C1 segment of cervical spinal cord (tissue), 14 donors: ENCODE data around the gene PAFAH1B1.
"Not testable (repeated sequence)": the region's sequence is repeated elsewhere in the genome, so short reads cannot be mapped to it uniquely, and the experiment has no call there.

ENCODE experiments used
- DNase-seq, 14 donors: peaks; one replicate each; lab custom pipeline; 2025; lab: John Stamatoyannopoulos, UW

The PAFAH1B1 gene

DNA sequence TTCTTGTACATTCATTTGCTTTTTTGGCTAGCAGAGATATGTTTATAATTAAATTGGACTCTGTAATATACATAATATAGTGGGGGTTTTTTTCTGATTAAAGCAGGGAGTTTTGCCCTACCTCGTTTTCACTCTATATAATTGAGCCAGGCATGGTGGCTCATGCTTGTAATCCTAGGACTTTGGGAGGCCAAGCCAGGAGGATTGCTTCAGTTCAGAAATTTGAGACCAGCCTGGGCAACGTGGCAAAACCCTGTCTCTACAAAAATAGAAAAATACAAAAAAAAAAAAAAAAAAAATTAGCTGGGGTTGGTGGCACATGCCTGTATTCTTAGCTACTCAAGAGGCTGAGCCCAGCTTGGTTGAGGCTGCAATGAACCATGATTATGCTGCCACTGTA is 42.2 kb downstream of the PAFAH1B1 start:
- DNase-seq = no peak

DNA sequence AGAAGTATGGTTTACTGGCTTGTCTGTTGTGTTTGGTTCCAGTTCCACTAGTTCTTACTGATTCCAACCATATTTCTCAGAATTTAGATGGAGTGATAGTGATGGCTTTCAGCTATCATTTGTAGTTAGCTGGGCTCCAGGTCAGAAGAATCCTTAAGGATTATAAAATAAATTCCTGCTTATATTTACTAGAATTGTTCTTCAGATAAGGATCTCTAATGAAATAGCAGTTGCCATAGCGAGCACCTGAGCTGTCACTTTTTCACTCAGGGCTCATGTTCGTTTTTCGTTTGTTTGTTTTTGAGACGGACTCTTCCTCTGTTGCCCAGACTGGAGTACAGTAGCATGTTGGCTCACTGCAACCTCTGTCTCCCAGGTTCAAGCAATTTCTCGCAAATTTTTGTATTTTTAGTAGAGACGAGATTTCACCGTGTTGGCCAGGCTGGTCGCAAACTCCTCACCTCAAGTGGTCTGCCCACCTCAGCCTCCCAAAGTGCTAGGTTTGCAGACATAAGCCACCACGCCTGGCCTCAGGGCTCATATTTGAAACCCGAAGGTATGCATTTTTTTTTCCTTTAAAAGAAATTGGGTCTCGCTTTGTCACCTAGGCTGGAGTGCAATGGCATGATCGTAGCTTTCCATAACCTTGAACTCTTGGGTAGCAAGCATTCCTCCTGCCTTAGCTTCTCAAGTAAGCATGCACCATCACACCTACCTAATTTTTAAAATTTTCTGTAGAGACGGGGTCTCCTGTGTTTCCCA is 42.9 kb downstream of the PAFAH1B1 start:
- no peak for DNase-seq

DNA sequence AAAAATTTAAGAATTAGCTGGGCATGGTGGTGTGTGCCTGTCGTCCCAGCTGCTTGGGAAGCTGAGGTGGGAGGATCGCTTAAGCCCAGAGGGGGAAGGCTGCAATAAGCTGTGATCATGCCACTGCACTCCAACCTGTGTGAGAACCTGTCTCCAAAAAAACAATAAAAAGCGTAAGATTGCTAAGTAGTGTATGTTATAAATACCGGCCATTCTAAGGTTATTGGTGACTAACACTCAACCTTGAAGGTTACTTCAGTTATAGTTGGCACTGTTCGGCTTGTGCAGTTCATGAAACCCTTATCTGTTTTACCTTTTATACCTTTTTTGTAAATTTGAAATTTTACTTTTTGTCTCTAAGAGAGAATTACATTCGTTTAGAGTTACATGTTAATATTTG is 44.0 kb downstream of the PAFAH1B1 start:
- no peak for DNase-seq

DNA sequence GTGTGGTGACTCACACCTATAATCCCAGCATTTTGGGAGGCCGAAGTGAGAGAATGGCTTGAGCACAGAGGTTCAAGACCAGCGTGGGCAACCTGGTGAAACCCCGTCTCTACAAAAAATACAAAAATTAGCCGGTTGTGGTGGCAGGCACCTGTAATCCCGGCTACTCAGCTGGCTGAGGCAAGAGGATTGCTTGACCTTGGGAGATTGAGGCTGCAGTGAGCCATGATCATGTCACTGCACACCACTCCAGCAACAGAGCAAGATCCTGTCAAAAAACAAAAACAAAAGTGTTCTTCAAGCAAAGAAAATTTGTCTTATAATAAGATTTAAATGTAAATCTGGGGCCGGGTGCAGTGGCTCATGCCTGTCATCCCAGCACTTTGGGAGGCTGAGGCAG is 51.5 kb downstream of the PAFAH1B1 start:
- DNase-seq = no peak

DNA sequence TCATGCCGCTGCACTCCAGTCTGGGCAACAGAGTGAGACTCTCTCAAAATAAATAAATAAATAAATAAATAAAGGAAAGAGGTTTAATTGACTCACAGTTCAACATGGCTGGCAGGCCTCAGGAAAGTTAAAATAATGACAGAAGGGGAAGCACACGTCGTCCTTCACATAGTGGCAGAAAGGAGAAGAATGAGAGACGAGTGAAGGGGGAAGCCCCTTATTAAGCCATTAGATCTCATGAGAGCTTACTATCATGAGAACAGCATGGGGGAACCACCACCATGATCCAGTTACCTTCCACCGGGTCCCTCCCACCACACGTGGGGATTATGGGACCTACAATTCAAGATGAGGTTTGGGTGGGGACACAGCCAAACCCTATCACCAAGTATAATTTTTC is 54.5 kb downstream of the PAFAH1B1 start:
- DNase-seq = no peak

DNA sequence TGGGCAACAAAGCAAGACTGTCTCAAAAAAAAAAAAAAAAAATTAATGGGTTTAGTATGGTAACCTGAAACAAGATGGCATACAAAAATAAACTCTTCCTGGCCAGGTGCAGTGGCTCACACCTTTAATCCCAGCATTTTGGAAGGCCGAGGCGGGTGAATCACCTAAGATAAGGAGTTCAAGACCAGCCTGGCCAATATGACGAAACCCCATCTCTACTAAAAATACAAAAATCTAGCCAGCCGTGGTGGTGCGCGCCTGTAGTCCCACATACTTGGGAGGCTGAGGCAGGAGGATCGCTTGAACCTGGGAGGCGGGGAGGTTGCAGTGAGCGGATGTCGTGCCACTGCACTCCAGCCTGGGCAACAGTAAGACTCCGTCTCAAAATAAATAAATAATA is 55.7 kb downstream of the PAFAH1B1 start:
- no peak for DNase-seq

DNA sequence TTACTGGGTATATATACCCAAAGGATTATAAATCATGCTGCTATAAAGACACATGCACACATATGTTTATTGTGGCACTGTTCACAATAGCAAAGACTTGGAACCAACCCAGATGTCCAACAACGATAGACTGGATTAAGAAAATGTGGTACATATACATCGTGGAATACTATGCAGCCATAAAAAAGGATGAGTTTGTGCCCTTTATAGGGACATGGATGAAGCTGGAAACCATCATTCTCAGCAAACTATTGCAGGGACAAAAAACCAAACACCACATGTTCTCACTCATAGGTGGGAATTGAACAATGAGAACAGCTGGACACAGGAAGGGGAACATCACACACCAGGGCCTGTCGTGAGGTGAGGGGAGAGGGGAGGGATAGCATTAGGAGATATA is 59.5 kb downstream of the PAFAH1B1 start:
- not testable (repeated sequence) for DNase-seq

DNA sequence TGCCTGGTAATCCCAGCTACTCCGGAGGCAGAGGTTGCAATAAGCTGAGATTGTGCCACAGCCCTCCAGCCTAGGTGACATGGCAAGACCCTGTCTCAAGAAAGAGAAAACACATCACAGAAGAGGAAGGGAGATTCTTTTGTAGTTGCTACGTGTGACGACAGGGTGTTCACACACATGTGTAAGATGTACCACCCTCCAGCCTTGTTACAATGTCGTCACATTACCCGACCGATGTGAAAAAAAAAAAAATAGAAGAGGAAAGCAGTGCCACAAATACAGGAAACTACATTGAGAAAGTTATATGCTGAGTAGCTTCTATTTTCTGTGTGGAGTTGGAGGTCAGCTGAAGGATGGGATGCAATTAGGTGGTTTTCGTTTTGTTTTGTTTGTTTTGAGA is 62.1 kb downstream of the PAFAH1B1 start:
- DNase-seq = no peak

DNA sequence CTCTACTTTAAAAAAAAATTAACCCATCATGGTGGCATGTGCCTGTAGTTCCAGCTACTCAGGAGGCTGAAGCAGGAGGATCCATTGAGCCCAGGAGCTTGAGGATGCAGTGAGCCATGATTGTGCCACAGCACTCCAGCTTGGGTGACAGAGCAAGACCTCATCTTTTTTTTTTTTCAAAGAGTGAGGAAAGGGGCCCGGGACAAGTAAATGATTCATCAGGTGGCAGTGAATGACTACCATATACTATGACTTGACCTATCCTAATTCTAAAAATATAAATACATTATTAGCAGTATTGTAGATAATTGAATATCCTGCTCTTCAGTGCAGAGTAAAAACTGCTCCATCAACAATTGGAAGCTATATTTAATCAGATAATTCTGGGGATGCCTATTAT is 62.8 kb downstream of the PAFAH1B1 start:
- no peak for DNase-seq

DNA sequence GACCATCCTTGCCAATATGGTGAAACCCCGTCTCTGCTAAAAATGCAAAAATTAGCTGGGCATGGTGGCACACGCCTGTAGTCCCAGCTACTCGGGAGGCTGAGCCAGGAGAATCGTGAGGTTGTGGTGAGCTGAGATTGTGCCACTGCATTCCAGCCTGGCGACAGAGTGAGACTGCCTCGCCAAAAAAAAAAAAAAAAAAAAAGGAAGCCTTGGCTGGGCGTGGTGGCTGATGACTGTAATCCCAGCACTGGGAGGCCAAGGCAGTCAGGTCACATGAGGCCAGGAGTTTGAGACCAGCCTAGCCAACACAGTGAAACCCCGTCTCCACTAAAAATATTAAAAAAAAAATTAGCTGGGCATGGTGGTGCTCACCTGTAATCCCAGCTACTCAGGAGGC is 65.9 kb downstream of the PAFAH1B1 start:
- DNase-seq = not testable (repeated sequence)

DNA sequence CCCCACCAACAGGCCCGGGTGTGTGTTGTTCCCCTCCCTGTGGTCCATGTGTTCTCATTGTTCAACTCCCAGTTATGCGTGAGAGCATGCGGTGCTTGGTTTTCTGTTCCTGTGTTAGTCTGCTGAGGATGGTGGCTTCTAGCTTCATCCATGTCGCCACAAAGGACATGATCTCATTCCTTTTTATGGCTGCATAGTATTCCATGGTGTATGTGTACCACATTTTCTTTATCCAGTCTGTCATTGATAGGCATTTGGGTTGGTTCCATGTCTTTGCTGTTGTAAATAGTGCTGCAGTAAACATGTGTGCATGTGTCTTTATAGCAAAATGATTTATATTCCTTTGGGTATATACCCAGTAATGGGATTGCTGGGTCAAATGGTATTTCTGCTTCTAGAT is 67.0 kb downstream of the PAFAH1B1 start:
- DNase-seq = not testable (repeated sequence)

DNA sequence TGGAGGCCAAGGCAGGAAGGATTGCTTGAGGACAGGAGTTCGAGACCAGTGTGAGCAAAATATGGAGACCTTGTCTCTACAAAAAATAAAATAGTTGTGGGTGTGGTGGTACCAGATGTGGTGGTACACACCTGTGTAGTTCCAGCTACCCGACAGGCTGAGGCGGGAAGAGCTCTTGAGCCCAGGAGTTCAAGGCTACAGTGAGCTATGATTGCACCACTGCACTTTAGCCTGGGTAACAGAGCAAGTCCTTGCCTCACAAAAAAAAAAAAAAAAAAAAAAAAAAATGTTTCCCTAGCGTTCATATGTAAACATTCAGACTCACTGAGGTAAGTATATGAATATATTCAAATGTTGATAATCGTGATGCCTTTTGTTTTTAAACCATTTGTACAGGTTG is 78.6 kb downstream of the PAFAH1B1 start:
- no peak for DNase-seq

DNA sequence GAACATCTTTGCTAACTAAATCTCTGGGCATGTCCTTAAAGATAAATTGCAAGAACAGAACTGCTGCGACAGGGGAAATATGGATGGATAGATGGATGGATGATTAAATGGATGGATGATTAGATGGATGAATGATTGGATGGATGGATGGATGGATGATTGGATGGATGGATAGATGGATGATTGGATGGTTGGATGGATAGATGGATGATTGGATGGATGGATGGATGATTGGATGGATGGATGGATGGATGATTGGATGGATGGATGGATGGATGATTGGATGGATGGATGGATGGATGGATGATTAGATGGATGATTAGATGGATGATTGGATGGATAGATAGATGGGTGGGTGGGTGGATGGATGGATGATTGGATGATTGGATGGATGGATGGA is 85.8 kb downstream of the PAFAH1B1 start:
- DNase-seq = not testable (repeated sequence)

DNA sequence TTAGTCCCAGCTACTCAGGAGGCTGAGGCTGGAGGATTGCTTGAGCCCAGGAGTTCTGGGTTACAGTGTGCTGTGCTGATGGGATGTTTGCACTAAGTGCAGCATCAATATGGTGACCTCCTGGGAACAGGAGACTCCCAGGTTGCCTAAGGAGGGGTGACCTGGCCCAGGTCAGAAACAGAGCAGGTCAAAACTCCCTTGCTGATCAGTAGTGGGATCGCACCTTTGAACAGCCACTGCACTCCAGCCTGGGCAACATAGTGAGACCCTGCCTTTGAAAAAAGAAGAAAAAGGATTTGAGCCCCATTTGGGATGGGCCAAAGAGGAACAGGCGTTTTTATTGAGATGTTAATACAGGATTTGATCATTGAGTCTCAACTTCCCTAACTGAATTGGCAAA is 87.5 kb downstream of the PAFAH1B1 start:
- no peak for DNase-seq

DNA sequence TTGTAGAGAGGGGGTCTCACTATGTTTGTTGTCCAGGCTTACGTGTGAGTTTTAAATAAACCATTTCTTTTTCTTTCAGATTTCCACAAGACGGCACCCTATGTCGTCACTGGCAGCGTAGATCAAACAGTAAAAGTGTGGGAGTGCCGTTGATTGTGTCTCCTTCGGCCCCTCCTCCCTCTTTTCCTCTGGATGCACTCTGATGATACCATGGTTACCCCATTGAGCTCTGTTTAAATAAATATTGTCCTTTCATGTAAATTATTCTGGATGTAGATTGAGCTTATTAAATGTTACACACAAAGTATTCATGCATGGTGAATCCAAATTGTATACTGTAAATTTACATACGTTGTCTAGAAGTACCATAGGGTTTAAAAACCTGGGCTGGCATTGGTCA is 88.2 kb downstream of the PAFAH1B1 start:
- no peak for DNase-seq

DNA sequence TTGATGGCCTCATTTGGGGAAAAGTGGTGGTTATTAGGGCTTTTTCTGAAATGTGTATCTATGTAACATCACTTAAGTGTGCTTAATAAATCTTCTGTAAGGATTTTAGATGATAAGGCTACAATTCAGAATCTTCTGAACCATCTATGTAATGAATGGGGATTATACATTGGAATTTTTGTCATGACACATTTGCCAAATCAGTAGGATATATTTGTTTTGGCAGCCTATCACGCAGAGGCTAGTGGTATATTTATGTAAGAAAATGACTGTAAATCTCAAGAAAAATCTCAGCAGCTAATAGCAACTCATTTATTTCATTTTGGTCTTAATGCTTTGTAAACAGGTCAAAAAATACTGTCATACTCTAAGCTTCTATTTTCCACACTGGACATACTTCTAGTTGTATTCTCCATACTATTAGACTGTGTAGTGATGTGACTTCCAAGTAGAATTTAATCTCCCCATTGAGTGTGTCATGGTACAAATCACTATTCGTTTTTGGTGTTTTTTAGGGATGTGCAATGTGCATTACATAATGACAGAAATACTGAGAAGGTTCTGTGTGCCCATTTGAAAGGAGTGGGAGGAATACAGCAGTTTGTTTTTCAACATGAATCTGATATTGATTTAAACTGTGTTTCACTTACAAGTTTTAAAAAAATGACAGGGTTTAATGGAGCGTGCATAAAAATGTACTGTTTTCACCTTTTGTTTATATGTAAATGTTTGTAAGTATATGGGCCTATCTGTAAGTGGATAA is 88.9 kb downstream of the PAFAH1B1 start:
- DNase-seq = no peak

DNA sequence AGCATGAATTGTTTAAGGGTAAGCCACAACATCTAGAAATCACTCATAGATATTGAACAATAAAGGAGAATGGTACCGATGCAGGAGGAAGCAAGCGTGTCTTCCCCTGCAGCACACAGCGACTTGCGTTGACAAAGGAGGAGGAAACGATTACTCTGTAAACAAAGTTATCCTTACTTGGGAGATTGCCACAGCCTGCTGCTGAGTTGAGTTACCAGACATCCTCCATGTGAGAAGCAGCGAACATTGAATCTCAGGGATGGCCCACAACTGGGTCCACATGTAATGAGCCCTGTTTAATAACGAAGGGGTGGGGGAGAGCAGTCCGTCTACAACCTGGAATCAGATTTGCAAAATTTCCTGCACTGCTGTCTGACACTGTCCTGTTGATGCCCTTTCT is 90.5 kb downstream of the PAFAH1B1 start:
- no peak for DNase-seq

DNA sequence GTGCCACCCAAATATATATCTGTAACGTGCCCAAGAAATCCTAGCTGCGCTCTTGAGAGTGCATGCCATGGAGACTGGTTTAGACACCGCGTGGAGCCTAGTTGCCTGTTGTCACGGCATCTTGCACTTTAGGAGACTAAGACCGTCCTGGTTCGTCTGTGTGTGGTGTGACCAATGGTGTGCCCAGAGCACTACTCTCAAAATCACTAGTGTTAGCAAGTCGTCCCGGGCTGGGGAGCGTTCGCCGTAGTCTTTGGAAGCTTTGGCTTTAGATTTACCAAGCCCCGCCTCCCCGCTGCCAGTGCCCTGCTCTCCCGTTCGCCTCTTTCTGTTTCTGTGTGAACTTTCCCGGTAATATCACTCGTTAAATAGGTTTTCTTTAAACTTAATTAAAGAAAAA is 91.1 kb downstream of the PAFAH1B1 start:
- no peak for DNase-seq

DNA sequence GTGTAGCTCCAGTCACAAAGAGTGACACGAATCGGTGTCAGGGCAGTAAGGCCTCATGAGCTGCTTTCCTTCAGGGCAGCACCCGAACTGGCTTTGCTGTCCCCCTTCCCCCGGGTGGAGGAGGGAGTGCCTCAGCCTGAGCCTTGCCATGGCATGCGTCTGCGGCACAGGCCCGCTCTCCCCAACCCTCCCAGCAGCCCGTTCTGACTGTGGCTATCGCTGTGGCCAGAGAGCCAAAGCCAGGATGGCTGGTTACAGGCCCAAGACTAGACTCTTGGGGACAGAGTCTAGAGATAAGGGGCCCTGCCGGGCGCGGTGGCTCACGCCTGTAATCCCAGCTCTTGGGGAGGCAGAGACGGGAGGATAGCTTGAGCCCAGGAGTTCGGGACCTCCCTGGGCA is 92.2 kb downstream of the PAFAH1B1 start:
- DNase-seq = no peak

DNA sequence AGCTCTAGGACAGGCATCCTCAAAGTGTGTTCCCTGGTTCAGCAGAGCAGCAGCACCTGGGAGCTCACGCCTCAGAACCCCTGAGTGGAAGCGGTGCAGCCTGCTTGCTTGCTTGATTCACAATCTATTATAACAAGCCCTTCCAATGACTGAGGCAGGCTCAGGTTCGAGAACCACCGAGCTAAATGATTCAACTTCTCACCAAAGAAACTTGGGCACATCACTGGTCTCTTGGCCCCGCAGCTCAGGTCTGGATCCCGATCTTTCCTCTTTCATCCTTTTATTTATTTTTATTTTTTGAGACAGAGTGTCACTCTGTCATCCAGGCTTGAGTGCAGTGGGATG is 93.6 kb downstream of the PAFAH1B1 start:
- no peak for DNase-seq

DNA sequence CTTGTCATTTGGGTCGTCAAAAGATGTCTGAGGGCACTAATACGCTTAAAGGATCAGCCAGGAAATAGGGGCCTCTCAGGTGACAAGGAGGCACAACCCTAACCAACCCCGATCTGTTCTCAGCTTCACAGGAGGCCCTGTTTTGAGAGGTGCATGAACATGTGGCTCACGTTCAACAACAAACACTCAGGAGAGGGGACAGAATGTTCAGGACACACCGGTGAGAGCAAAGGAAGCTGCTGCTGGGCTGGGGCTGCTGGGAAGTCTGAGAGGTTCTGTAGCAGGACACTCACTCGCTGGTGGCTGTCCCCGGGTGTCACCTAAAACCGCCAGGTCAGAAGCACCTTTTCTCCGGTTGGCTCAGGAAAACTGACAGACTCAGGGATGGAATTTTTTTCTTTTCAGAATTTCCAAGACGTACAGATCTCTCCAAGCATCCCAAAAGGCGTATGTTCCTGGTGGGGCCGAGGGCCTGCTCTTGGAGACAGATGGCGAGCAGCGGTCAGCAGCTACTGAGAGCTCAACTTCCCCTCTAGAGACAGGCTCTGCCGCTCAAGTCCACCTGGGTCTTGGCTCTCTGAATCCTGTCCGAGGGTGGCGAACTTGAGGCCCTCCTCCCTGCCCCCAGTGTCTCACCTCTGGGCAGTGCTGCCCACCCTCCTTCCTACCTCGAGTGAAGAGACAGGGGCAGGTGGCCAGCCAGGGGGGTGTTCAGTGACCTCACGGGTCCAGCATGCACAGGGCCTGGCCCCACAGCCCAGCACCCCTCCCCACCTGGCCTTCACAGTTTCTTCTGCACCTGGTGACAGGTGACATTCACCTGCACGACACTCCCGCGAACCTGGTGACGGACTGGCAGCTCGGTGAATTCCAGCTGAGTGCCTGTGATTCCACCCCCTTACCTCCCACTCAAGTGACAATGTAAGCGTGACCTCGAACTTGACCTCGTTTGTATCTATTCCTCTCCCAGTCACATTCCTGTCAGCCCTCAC is 95.2 kb downstream of the PAFAH1B1 start:
- DNase-seq = peak in 1 of 14 donors; percentile 49
